Gastroesophageal sphincter (tissue), 3 donors: Measurements from ENCODE around the gene CFAP74.

Source experiments
- CTCF ChIP-seq, 4 experiments: fragments of 200-600 bp in 2 of 4; fragments of 450-650 bp in 2 of 4; sonication (generic) in 1 of 4; IDR thresholded peaks; one replicate each; pipeline ENCODE4 v1.5.1; 2017 to 2019; ENCODE audit warnings: antibody characterized with exemption in 4 of 4, mild to moderate bottlenecking in 2 of 4, moderate library complexity in 2 of 4
- EP300 ChIP-seq: sonication (generic); formaldehyde crosslinking; IDR thresholded peaks from one replicate; pipeline ENCODE4 v1.6.1; 2017; ENCODE audit warnings: antibody characterized with exemption, mild to moderate bottlenecking

DNA sequence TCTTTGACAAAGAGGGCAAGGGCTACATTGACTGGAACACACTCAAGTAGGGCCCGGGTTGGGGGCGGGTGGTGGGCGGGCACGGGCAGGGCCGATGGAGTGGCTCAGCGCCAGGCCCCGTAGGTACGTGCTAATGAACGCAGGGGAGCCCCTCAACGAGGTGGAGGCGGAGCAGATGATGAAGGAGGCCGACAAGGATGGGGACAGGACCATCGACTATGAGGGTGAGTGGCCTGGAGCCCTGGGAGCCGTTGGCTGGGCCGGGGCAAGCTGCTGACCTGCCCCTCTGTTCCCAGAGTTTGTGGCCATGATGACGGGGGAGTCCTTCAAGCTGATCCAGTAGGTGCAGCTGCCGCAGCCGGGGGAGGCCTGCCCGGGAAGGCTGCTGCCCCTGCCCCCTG, 86.7 kb downstream of the CFAP74 start:
- no peak for TF ChIP-seq CTCF (IDR thresholded peaks at IDR 0.05)
- no peak for TF ChIP-seq EP300
